Retinal pigment epithelial cell (primary cell): ENCODE measurements around the gene ANKRD39.

Experiments
- DNase-seq: peaks from one replicate; pipeline ENCODE4 v3.0.0-alpha.2; 2010; ENCODE audit warnings: low read depth
- H3K4me3 ChIP-seq: 2 replicates; pipeline ENCODE4 v1.5.1; 2011; ENCODE audit warnings: mild to moderate bottlenecking, low read length, control low read depth, moderate library complexity
- CTCF ChIP-seq: conservative IDR thresholded peaks from 2 replicates; pipeline ENCODE4 v1.5.1; 2011; ENCODE audit warnings: low read depth, low read length, control low read depth, inconsistent platforms

ANKRD39 gene

DNA sequence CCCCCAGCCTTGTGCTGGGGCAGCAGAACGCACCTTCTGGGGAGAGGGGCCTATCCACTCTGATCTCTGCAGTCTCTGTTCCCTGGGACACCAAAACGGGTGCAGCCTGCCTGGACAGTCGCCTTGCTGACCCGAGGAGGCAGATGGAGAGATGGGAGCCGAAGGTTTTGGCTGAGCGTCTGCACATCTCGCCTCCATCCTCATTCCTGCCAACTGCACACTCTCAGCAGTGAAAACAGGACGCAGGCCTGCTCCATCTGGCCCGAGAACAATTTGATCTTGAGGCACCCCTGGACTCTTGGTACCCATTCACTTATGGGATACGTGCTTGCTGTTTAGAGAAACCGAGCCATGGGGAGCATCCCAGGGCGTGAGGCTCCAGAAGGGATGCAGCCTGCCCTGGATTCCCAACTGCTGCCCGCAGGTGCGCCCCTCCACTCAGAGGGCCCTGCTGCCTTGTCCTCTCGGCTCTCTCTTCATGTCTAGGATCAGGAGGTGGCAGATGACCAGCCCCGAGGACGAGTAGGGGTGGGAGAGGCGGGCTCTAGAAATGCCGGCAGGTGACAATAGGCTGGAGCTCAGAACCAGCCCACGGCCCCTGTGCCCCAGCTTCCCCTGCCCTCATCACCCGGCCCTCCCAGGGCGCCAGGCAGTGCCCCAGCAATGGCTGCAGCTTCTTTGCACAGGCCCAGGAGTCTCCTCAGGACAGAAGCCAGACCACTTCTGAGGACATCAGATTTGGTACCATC, 21.2 kb upstream of the ANKRD39 start:
- DNase-seq, result no peak
- no peak overlapping the region for H3K4me3 ChIP-seq
- TF ChIP-seq CTCF, result no peak

DNA sequence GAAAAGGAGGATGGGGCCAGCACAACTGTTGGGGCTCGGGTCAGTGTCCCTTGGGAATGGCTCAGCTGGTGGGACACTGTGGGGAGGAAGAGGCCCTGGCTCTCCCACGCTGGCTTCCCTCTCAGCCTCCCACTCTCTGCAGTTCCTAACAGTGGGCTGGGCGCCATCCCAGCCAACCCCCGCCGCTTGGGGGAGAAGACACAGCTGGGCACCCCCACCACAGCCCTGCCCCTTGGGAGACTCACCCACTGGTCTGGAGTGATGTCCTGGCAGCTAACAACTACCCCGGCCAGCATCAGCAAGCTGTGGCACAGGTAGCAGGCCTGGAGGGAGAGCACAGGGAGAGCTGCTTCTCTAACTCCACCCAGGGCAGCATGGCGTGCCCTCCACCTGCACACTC, 20.4 kb upstream of the ANKRD39 start:
- H3K4me3 ChIP-seq, result no peak overlapping the region
- DNase-seq, result no peak
- TF ChIP-seq CTCF, result no peak

- no peak for TF ChIP-seq CTCF
- no peak for DNase-seq
Observed at GRCh38 chr2:96877631-96878092, 19.8 kb upstream of the ANKRD39 start.

DNA sequence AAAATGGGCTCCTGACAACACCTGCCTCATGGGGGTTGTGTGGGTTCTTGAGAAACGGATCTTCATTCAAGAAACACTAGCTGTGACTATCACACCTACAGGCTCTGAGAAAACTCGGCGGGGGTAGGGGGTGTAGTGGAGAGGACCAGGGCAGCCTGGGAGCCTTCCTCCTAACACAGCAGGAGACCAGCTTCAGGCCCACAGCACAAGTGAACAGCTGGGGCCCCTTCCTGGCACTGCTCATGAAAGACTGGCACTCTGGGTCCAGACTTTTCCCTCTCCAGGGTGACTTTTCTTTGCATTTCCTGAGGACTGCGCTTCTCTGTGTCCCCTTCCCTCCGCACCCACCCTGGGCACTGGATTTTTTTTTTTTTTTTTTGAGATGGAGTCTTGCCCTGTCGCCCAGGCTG, 19.2 kb upstream of the ANKRD39 start:
- TF ChIP-seq CTCF, result no peak
- no peak for DNase-seq
- H3K4me3 ChIP-seq, result no peak overlapping the region

More at GRCh38 chr2:96877631-96878092, 19.8 kb upstream of the ANKRD39 start:
- no peak overlapping the region for H3K4me3 ChIP-seq

DNA sequence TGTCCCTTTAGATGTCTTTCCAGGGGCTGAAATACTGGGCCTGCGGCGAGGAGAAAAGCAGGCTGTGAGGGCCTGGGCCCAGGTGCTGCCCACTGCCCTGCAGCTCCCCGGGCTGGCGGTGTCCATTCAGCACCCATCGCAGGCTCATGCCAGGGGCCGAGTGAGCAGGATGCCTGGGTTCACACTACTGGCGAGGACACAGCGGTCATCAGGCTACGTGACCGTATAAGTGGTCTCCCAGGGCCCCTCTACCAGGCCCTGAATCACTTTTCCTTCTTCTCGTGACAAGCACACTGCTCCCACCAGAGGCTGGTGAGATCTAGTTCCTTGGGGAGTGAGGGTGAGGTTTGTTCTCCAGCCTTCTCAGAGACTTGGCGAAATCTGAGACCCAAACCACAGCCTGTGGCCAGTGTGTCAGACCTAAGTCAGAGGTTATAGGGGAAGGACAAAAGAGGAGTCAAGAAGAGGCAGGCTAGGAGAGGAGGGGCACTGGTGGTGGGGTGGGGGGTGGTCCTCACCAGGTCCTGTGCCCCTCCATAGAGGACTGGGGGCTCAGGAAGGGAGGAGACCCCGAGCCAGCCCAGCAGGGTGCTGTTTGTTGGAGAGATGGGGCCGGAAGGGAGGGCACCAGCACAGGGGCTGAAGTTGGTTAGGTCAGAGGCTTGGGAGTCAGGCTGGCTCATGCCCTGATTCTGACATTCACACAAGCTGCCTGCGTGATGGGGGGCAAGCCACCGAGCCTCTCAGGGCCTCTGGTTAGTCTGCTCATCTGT, 18.6 kb upstream of the ANKRD39 start:
- no peak overlapping the region for H3K4me3 ChIP-seq
- TF ChIP-seq CTCF, result no peak
- DNase-seq, result no peak

GRCh38 chr2:96875498-96876268, 17.9 kb upstream of the ANKRD39 start:
- no peak overlapping the region for H3K4me3 ChIP-seq
- TF ChIP-seq CTCF, result no peak
- no peak for DNase-seq
